Endothelial cell of umbilical vein (primary cell): ENCODE data around the gene UBE2B. TPM values are rescaled to one million over a fixed set of nuclear protein-coding genes. Genes with fewer than 3 reads are reported as not detected.

Experiments
- BruUV-seq: library from RNA; stranded (reverse); fragments of 400-500 nt; replicated peaks from 2 replicates; lab custom pipeline; 2021; lab: Mats Ljungman, UMichigan
- CTCF ChIA-PET: fragments of 300-600, 350-600 bp; sonication (Branson Sonifier 250); formaldehyde crosslinking; loops from one replicate; lab custom pipeline; 2021; ENCODE audit warnings: antibody characterized with exemption, inconsistent platforms; lab: Charles Lee
- POLR2A ChIA-PET: fragments of 300-600, 350-600 bp; sonication (Branson Sonifier 250); formaldehyde crosslinking; loops from one replicate; lab custom pipeline; 2021; ENCODE audit warnings: antibody characterized with exemption, inconsistent platforms; lab: Charles Lee
- DNase-seq: peaks from one replicate; pipeline ENCODE4 v3.0.0-alpha.2; 2011; ENCODE audit warnings: low read depth, low spot score
- FAIRE-seq: peaks from 2 replicates; lab custom pipeline; 2011; peaks lifted over from hg19 to GRCh38; lab: Jason Lieb, UNC
- H2AFZ ChIP-seq: 2 replicates; pipeline ENCODE4 v1.6.0; 2012; ENCODE audit warnings: low read depth, low read length, control low read depth, inconsistent platforms
- H3K27ac ChIP-seq: 2 replicates; pipeline ENCODE4 v1.5.1; 2011; ENCODE audit warnings: low read depth, mild to moderate bottlenecking, control low read depth, low read length, moderate library complexity; ENCODE audit not compliant: insufficient read depth
- H3K27me3 ChIP-seq, 2 experiments: 2 replicates each; pipeline versions ENCODE4 v1.6.0 to v1.6.1; 2011; ENCODE audit warnings: low read length in 2 of 2, mixed read lengths in 1 of 2; ENCODE audit not compliant: control insufficient read depth in 2 of 2, insufficient read depth in 2 of 2
- H3K36me3 ChIP-seq, 2 experiments: 2 replicates in 1 of 2; 3 replicates in 1 of 2; pipeline ENCODE4 v1.5.1; 2011; ENCODE audit warnings: low read length in 2 of 2, mild to moderate bottlenecking in 1 of 2, moderate library complexity in 1 of 2; ENCODE audit not compliant: control insufficient read depth in 2 of 2, insufficient read depth in 2 of 2; ENCODE audit errors: extremely low read depth in 1 of 2
- H3K4me1 ChIP-seq: 3 replicates; pipeline ENCODE4 v1.5.1; 2011; ENCODE audit warnings: mild to moderate bottlenecking, low read length; ENCODE audit not compliant: control insufficient read depth, insufficient read depth; ENCODE audit errors: extremely low read depth
- H3K4me2 ChIP-seq: 2 replicates; pipeline ENCODE4 v1.6.1; 2011; ENCODE audit warnings: low read length, control low read depth, mixed read lengths; ENCODE audit not compliant: insufficient read depth
- H3K4me3 ChIP-seq, 3 experiments: fragments of 200-600 bp in 1 of 3; sonication (generic), shearing (Covaris generic) in 1 of 3; replicated peaks in 1 of 3; 2 replicates each; pipeline ENCODE4 v1.5.1; 2011 to 2016; ENCODE audit warnings: control low read depth in 3 of 3, low read length in 3 of 3, mild to moderate bottlenecking in 2 of 3, inconsistent platforms in 1 of 3, low read depth in 1 of 3, moderate library complexity in 1 of 3; ENCODE audit not compliant: insufficient read depth in 1 of 3
- H3K79me2 ChIP-seq: 2 replicates; pipeline ENCODE4 v1.6.0; 2012; ENCODE audit warnings: low read length, inconsistent platforms; ENCODE audit not compliant: control insufficient read depth, insufficient read depth
- H3K9ac ChIP-seq: replicated peaks from 2 replicates; pipeline ENCODE3; 2011; ENCODE audit warnings: low read length, control low read depth; ENCODE audit not compliant: insufficient read depth; ENCODE audit errors: extremely low read depth
- H3K9me1 ChIP-seq: replicated peaks from 3 replicates; pipeline ENCODE4 v1.6.0; 2011; ENCODE audit warnings: mild to moderate bottlenecking, low read length; ENCODE audit not compliant: control insufficient read depth, insufficient read depth; ENCODE audit errors: extremely low read depth
- H3K9me3 ChIP-seq: replicated peaks from 2 replicates; pipeline ENCODE4 v1.5.1; 2012; ENCODE audit warnings: low read length, inconsistent platforms; ENCODE audit not compliant: control insufficient read depth, insufficient read depth
- H4K20me1 ChIP-seq: replicated peaks from 2 replicates; pipeline ENCODE3; 2011; ENCODE audit warnings: mild to moderate bottlenecking, low read length; ENCODE audit not compliant: control insufficient read depth, insufficient read depth; ENCODE audit errors: extremely low read depth
- CTCF ChIP-seq, 2 donors: IDR thresholded peaks; 1 replicate in 1 of 2; 2 replicates in 1 of 2; pipeline ENCODE4 v1.5.1; 2011; ENCODE audit warnings: low read length in 2 of 2, mild to moderate bottlenecking in 2 of 2, moderate library complexity in 2 of 2, control low read depth in 1 of 2, inconsistent platforms in 1 of 2, low read depth in 1 of 2; ENCODE audit not compliant: insufficient read depth in 1 of 2; ENCODE audit errors: extremely low read depth in 1 of 2
- EZH2 ChIP-seq: IDR thresholded peaks from 2 replicates; pipeline ENCODE4 v1.6.1; 2012; ENCODE audit warnings: borderline replicate concordance, low read depth, mild to moderate bottlenecking, moderate library complexity, low read length, inconsistent platforms; ENCODE audit not compliant: severe bottlenecking
- FOS ChIP-seq: IDR thresholded peaks from 2 replicates; pipeline ENCODE4 v1.6.1; 2011; ENCODE audit warnings: mild to moderate bottlenecking, low read length, moderate library complexity, borderline replicate concordance; ENCODE audit not compliant: insufficient read depth
- GATA2 ChIP-seq: IDR thresholded peaks from 2 replicates; pipeline ENCODE4 v1.7.0; 2011; ENCODE audit warnings: low read depth, mild to moderate bottlenecking, moderate library complexity, mixed read lengths, low read length; ENCODE audit not compliant: insufficient read length, insufficient read depth
- JUN ChIP-seq: IDR thresholded peaks from 2 replicates; pipeline ENCODE4 v1.6.1; 2011; ENCODE audit warnings: borderline replicate concordance, low read depth; ENCODE audit not compliant: insufficient read length, insufficient read depth
- MAX ChIP-seq: IDR thresholded peaks from 2 replicates; pipeline ENCODE4 v1.6.1; 2011; ENCODE audit not compliant: insufficient read depth, insufficient read length
- MYC ChIP-seq: IDR thresholded peaks from one replicate; pipeline ENCODE4 v1.6.1; 2011; ENCODE audit warnings: mild to moderate bottlenecking, low read depth, low read length
- POLR2A ChIP-seq: IDR thresholded peaks from 2 replicates; pipeline ENCODE4 v1.6.1; 2012; ENCODE audit warnings: low read depth, mild to moderate bottlenecking, control low read depth, low read length
- POLR2AphosphoS5 ChIP-seq: IDR thresholded peaks from 2 replicates; pipeline ENCODE4 v1.6.1; 2012; ENCODE audit warnings: low read depth, mild to moderate bottlenecking, control low read depth, low read length, moderate library complexity; ENCODE audit not compliant: insufficient read depth
- dilution Hi-C: fragments of 300-500 bp; cut with MboI; formaldehyde crosslinking; loops from one replicate; pipeline ENCODE4 v1.15.0; 2019; ENCODE audit warnings: low sequenced_read_pairs; ENCODE audit not compliant: extremely low pct_ligation_motif_present
- intact Hi-C: fragments of 100-400 bp; cut with micrococcal nuclease; formaldehyde crosslinking; loops from one replicate; pipeline ENCODE4 v1.10.0; 2022
- polyA plus RNA-seq, 4 experiments: library from polyadenylated mRNA; depleted of rRNA in 3 of 4; stranded (reverse) in 3 of 4; unstranded in 1 of 4; fragments of >200 nt; gene quantifications; 2 replicates each; pipeline versions ENCODE4 v1.2.1 to v1.2.3, GENCODE V29; 2011 to 2012; ENCODE audit warnings: missing spikeins in 1 of 4
- total RNA-seq: library from RNA; stranded (reverse); gene quantifications from 2 replicates; pipeline ENCODE4 v1.2.3, GENCODE V29; 2021

UBE2B gene
- total and polyA plus RNA-seq, 2 donors (not counting 3 experiments of a cell fraction or from before 2014, with no cell fraction given), result 37.8 to 110 TPM

- Histone ChIP-seq H3K79me2 (peaks cover 28% of the 10 kb centered on the region), H4K20me1 (no peaks in the 10 kb centered on the region), H3K27ac (no peak overlapping the region), H2AFZ (no peak overlapping the region), H3K36me3 (peaks cover 3 to 6% of the 10 kb centered on the region in 2 experiments), H3K27me3 (no peaks in the 10 kb centered on the region), H3K9me3 (no peaks in the 10 kb centered on the region), H3K4me1 (peaks cover 15% of the 10 kb centered on the region), H3K4me3 (peak overlapping the region; percentile 75 to 88 (median 84)), H3K4me2 (peak overlapping the region; percentile 83), H3K9me1 (no peaks in the 10 kb centered on the region), H3K9ac (peak overlapping the region; percentile 79)
- FAIRE-seq (peak; percentile 44), DNase-seq (no peak)
- intact Hi-C loops (loop anchor here (1.0 to 5.0 kb wide), 6 partner anchors 40 to 326 kb away; partner anchors contain the start of genes CAMLG and UBE2B), dilution Hi-C loops (no loop called here)
- CTCF ChIA-PET, result interaction anchor here (0.8 to 8.4 kb wide), 27 partner anchors 9 to 177 kb away, joined by 3 to 90 read pairs (median 4); partner anchors contain the start of gene JADE2
- no TSS peak for BruUV-seq
- POLR2A ChIA-PET, result interaction anchor here (0.9 to 1.2 kb wide), 3 partner anchors 17 to 114 kb away, joined by 3 to 4 read pairs (median 4); no protein-coding TSS in a partner anchor
- TF ChIP-seq POLR2A (no peak), CTCF (IDR thresholded peaks at IDR 0.05; ENCODE audit: extremely low read depth in 1 of 2, insufficient read depth in 1 of 2, low read depth in 1 of 2, low read length in 2 of 2) (no peak), MYC (no peak), POLR2AphosphoS5 (no peak), JUN (no peak), FOS (no peak), MAX (no peak), GATA2 (no peak), EZH2 (no peak)
Observed at GRCh38 chr5:134410822-134411221, 39.5 kb downstream of the UBE2B start.
